Kidney (tissue), 14 donors: ENCODE measurements around the gene MACROD2. TPM values are rescaled to one million over a fixed set of nuclear protein-coding genes. Genes with fewer than 3 reads are reported as not detected.

Experiments used
- DNase-seq, 5 donors: peaks; one replicate each; pipeline ENCODE4 v3.0.0-alpha.2; 2013 to 2020
- FAIRE-seq: peaks from 2 replicates; lab custom pipeline; 2012; peaks lifted over from hg19 to GRCh38; lab: Jason Lieb, UNC
- H3K27ac ChIP-seq, 2 donors: one replicate each; pipeline ENCODE4 v1.7.0; 2013; ENCODE audit warnings: low read depth in 2 of 2, low read length in 2 of 2, inconsistent platforms in 1 of 2
- H3K27me3 ChIP-seq: one replicate; pipeline ENCODE4 v1.7.1; 2013; ENCODE audit warnings: low read length, inconsistent platforms; ENCODE audit not compliant: control insufficient read depth, insufficient read depth
- H3K36me3 ChIP-seq, 3 donors: one replicate each; pipeline versions ENCODE4 v1.7.0 to v1.7.1; 2013; ENCODE audit warnings: low read length in 3 of 3, control low read depth in 1 of 3, inconsistent platforms in 1 of 3; ENCODE audit not compliant: insufficient read depth in 3 of 3, control insufficient read depth in 2 of 3
- H3K4me1 ChIP-seq, 3 donors: one replicate each; pipeline versions ENCODE4 v1.7.0 to v1.7.1; 2013; ENCODE audit warnings: low read length in 3 of 3, inconsistent platforms in 1 of 3, low read depth in 1 of 3; ENCODE audit not compliant: control insufficient read depth in 2 of 3, insufficient read depth in 2 of 3
- H3K4me3 ChIP-seq, 3 donors: one replicate each; pipeline versions ENCODE4 v1.7.0 to v1.8.1; 2013; ENCODE audit warnings: low read length in 3 of 3, control low read depth in 1 of 3, inconsistent platforms in 1 of 3
- H3K9ac ChIP-seq, 3 donors: one replicate each; pipeline versions ENCODE4 v1.7.0 to v1.7.1; 2013; ENCODE audit warnings: low read length in 3 of 3, control low read depth in 1 of 3, inconsistent platforms in 1 of 3
- H3K9me3 ChIP-seq, 3 donors: one replicate each; pipeline versions ENCODE4 v1.7.0 to v1.7.1; 2013; ENCODE audit warnings: low read length in 3 of 3, control low read depth in 1 of 3, inconsistent platforms in 1 of 3; ENCODE audit not compliant: control insufficient read depth in 2 of 3, insufficient read depth in 1 of 3
- CTCF ChIP-seq: IDR thresholded peaks from 3 replicates; pipeline ENCODE4 v1.5.1; 2012; ENCODE audit warnings: mild to moderate bottlenecking, moderate library complexity, borderline replicate concordance; ENCODE audit not compliant: insufficient read depth; ENCODE audit errors: extremely low read depth
- intact Hi-C: fragments of 100-400 bp; cut with DNase I; formaldehyde crosslinking; loops from one replicate; pipeline ENCODE4 v1.11.1; 2022
- polyA plus RNA-seq: library from polyadenylated mRNA; stranded (reverse); fragments of 350-450 nt; fragmentation: Illumina TruSeq; extraction: RNeasy Lipid Tissue Mini Kit (QIAGEN cat#74804); gene quantifications from one replicate; pipeline ENCODE4 v1.2.3, GENCODE V29; 2014; ENCODE audit warnings: low read depth, low replicate concordance; ENCODE audit not compliant: insufficient read depth
- total RNA-seq: library from RNA; stranded (reverse); fragmentation: NEBNext Ultra II Directional; extraction: Animal tissue kit (Norgen Biotek cat#: 25700); gene quantifications from one replicate; pipeline ENCODE4 v1.2.1, GENCODE V29; 2021
- donor health status: control.
- donor health status: control.
- donor health status: control.
- donor health status: control.
- donor health status: control.
- donor health status: DM: yes; HTN: yes; CAD: no.
- donor health status: Normal renal cell carcinoma (clear cell type).

The MACROD2 gene
- total and polyA plus RNA-seq, 2 donors from 2014 or later, result 3.0 to 10.0 TPM

GRCh38 chr20:15346657-15347280, 1351.5 kb downstream of the MACROD2 start:
- FAIRE-seq, result no peak
- no peaks in the 10 kb centered on the region for H3K27me3 ChIP-seq

GRCh38 chr20:15359056-15359455, 1363.7 kb downstream of the MACROD2 start:
- DNase-seq, result no peak
- Histone ChIP-seq H3K4me3 (no peak overlapping the region), H3K27me3 (no peaks in the 10 kb centered on the region), H3K27ac (no peak overlapping the region), H3K4me1 (no peaks in the 10 kb centered on the region), H3K9ac (no peak overlapping the region), H3K36me3 (no peaks in the 10 kb centered on the region), H3K9me3 (no peaks in the 10 kb centered on the region)
- intact Hi-C loops, result no loop called here
- TF ChIP-seq CTCF, result no peak
- no peak for FAIRE-seq

More at GRCh38 chr20:15346657-15347280, 1351.5 kb downstream of the MACROD2 start:
- intact Hi-C loops, result no loop called here
- DNase-seq, result no peak
- H3K4me3 ChIP-seq, result no peak overlapping the region
- H3K9me3 ChIP-seq, result no peaks in the 10 kb centered on the region
- no peak overlapping the region for H3K9ac ChIP-seq
- no peaks in the 10 kb centered on the region for H3K4me1 ChIP-seq
- H3K36me3 ChIP-seq, result no peaks in the 10 kb centered on the region
- H3K27ac ChIP-seq, result no peak overlapping the region
- no peak for TF ChIP-seq CTCF

- DNase-seq (no peak), FAIRE-seq (no peak)
- no peak for TF ChIP-seq CTCF
- no peaks in the 10 kb centered on the region for H3K4me1 ChIP-seq
- H3K27ac ChIP-seq, result no peak overlapping the region
- H3K9me3 ChIP-seq, result no peaks in the 10 kb centered on the region
- H3K27me3 ChIP-seq, result no peaks in the 10 kb centered on the region
- no peak overlapping the region for H3K4me3 ChIP-seq
- intact Hi-C loops, result no loop called here
- no peaks in the 10 kb centered on the region for H3K36me3 ChIP-seq
- no peak overlapping the region for H3K9ac ChIP-seq
These were observed 1367.5 kb downstream of the MACROD2 start for GRCh38 chr20:15362849-15363248.

GRCh38 chr20:15364781-15365180, 1369.5 kb downstream of the MACROD2 start:
- FAIRE-seq, result no peak
- H3K27ac ChIP-seq, result no peak overlapping the region
- H3K9ac ChIP-seq, result no peak overlapping the region
- no peaks in the 10 kb centered on the region for H3K27me3 ChIP-seq
- TF ChIP-seq CTCF, result no peak
- no peak overlapping the region for H3K4me3 ChIP-seq
- H3K36me3 ChIP-seq, result no peaks in the 10 kb centered on the region
- no peaks in the 10 kb centered on the region for H3K9me3 ChIP-seq
- no peak for DNase-seq
- no peaks in the 10 kb centered on the region for H3K4me1 ChIP-seq
- intact Hi-C loops, result no loop called here
